Astrocyte (in vitro differentiated cells and primary cell): ENCODE data around the gene TSTD2.
"Not testable (repeated sequence)": the region's sequence is repeated elsewhere in the genome, so short reads cannot be mapped to it uniquely, and the experiment has no call there.

Source experiments
- EZH2 ChIP-seq: IDR thresholded peaks from 2 replicates; pipeline ENCODE4 v1.6.1; 2012; ENCODE audit warnings: mild to moderate bottlenecking, low read length, inconsistent platforms; ENCODE audit not compliant: insufficient read depth
- TF ChIP-seq, protein P1 (sequence below): IDR thresholded peaks from 2 replicates; pipeline ENCODE4 v1.5.1; 2011; ENCODE audit warnings: low read depth, mild to moderate bottlenecking, inconsistent platforms, low read length, moderate library complexity; ENCODE audit not compliant: insufficient read depth

DNA sequence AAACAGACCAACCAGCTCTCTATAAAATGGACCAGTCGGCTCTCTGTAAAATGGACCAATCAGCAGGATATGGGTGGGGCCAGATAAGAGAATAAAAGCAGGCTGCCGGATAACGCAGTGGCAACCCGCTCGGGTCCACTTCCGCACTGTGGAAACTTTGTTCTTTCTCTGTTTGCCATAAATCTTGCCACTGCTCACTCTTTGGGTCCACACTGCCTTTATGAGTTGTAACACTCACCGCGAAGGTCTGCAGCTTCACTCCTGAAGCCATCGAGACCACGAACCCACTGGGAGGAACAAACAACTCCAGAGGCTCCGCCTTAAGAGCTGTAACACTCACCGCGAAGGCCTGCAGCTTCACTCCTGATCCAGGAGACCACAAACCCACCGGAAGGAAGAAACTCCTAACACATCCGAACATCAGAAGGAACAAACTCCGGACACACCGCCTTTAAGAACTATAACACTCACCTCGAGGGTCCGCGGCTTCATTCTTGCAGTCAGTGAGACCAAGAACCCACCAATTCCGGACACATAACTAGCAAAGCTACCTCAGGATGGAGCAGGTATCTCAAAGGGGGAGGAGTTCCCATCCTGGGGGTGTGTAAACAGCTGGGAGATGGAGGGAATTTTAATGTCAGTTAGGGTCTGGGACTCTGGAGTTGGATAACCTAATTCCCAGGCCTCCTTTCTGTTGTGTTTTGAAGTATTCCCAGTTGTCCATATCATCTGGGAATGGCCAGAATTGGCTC, 58.1 kb downstream of the TSTD2 start:
- TF ChIP-seq EZH2, result not testable (repeated sequence)
- TF ChIP-seq, protein P1, sequence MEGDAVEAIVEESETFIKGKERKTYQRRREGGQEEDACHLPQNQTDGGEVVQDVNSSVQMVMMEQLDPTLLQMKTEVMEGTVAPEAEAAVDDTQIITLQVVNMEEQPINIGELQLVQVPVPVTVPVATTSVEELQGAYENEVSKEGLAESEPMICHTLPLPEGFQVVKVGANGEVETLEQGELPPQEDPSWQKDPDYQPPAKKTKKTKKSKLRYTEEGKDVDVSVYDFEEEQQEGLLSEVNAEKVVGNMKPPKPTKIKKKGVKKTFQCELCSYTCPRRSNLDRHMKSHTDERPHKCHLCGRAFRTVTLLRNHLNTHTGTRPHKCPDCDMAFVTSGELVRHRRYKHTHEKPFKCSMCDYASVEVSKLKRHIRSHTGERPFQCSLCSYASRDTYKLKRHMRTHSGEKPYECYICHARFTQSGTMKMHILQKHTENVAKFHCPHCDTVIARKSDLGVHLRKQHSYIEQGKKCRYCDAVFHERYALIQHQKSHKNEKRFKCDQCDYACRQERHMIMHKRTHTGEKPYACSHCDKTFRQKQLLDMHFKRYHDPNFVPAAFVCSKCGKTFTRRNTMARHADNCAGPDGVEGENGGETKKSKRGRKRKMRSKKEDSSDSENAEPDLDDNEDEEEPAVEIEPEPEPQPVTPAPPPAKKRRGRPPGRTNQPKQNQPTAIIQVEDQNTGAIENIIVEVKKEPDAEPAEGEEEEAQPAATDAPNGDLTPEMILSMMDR, result not testable (repeated sequence)
